A673 (cell line): ENCODE results near the gene DPYD. TPM values are rescaled to one million over a fixed set of nuclear protein-coding genes. Genes with fewer than 3 reads are reported as not detected.

Experiments
- BruUV-seq: library from RNA; stranded (reverse); fragments of 400-500 nt; replicated peaks from 2 replicates; lab custom pipeline; 2021; lab: Mats Ljungman, UMichigan
- CTCF ChIA-PET: fragments of 300-600 bp; sonication (Branson Sonifier 250); formaldehyde crosslinking; loops from one replicate; lab custom pipeline; 2022; ENCODE audit warnings: antibody characterized with exemption; lab: Charles Lee
- POLR2A ChIA-PET: fragments of 300-600 bp; sonication (Branson Sonifier 250); formaldehyde crosslinking; loops from one replicate; lab custom pipeline; 2022; ENCODE audit warnings: antibody characterized with exemption; ENCODE audit not compliant: low non-redundant PET; lab: Charles Lee
- DNase-seq: peaks from one replicate; pipeline ENCODE4 v3.0.0-alpha.2; 2015; ENCODE audit warnings: low spot score
- H3K27ac ChIP-seq: fragments of 200-600 bp; sonication (generic); 2 replicates; pipeline ENCODE4 v1.5.1; 2016; ENCODE audit warnings: mixed run types, low read depth, mild to moderate bottlenecking, mixed read lengths, antibody characterized with exemption, low read length; ENCODE audit not compliant: poor library complexity, severe bottlenecking
- H3K27me3 ChIP-seq: fragments of 200-600 bp; sonication (generic); replicated peaks from 2 replicates; pipeline ENCODE4 v1.6.1; 2017; ENCODE audit warnings: mixed run types, low read depth, mild to moderate bottlenecking, mixed read lengths, antibody characterized with exemption, low read length; ENCODE audit not compliant: insufficient read depth, poor library complexity
- H3K36me3 ChIP-seq: fragments of 200-600 bp; sonication (generic); 2 replicates; pipeline ENCODE4 v1.6.1; 2016; ENCODE audit warnings: mixed run types, mild to moderate bottlenecking, mixed read lengths, antibody characterized with exemption, low read length; ENCODE audit not compliant: insufficient read depth, poor library complexity, severe bottlenecking
- H3K4me1 ChIP-seq: fragments of 200-600 bp; sonication (generic); 2 replicates; pipeline ENCODE4 v1.6.1; 2017; ENCODE audit warnings: mixed run types, mild to moderate bottlenecking, mixed read lengths, antibody characterized with exemption, low read length; ENCODE audit not compliant: insufficient read depth, poor library complexity, severe bottlenecking
- H3K4me3 ChIP-seq: fragments of 200-600 bp; sonication (generic); 2 replicates; pipeline ENCODE4 v1.5.1; 2016; ENCODE audit warnings: low read depth, mixed run types, mild to moderate bottlenecking, mixed read lengths, low read length; ENCODE audit not compliant: poor library complexity, severe bottlenecking
- H3K9me3 ChIP-seq: fragments of 200-600 bp; sonication (generic); 2 replicates; pipeline ENCODE4 v1.6.1; 2016; ENCODE audit warnings: mixed run types, low read depth, mild to moderate bottlenecking, mixed read lengths, antibody characterized with exemption, low read length; ENCODE audit not compliant: poor library complexity, severe bottlenecking
- EZH2 ChIP-seq: fragments of 200-600 bp; sonication (generic); IDR thresholded peaks from 2 replicates; pipeline ENCODE4 v1.6.1; 2017; ENCODE audit warnings: borderline replicate concordance, low read depth, mild to moderate bottlenecking, mixed read lengths, antibody characterized with exemption, low read length; ENCODE audit not compliant: poor library complexity, severe bottlenecking
- intact Hi-C: fragments of 100-400 bp; cut with micrococcal nuclease; formaldehyde crosslinking; loops from one replicate; pipeline ENCODE4 v1.10.0; 2022; ENCODE audit not compliant: unreplicated experiment
- total RNA-seq: library from RNA; stranded (reverse); gene quantifications from 2 replicates; pipeline ENCODE4 v1.2.3, GENCODE V29; 2021
- TF ChIP-seq, protein P1 (sequence below): fragments of 300-800, 200-600 bp; sonication (generic); conservative IDR thresholded peaks from 2 replicates; pipeline ENCODE4 v1.5.1; 2017; ENCODE audit warnings: low read depth, mild to moderate bottlenecking, antibody characterized with exemption, low read length, moderate library complexity, mixed read lengths

Gene DPYD
- total RNA-seq, 1 experiment from 2014 or later: 13.4 TPM

GRCh38 chr1:97423403-97423802 is 497.4 kb downstream of the DPYD start:
- CTCF ChIA-PET: no interaction called here
- no peaks in the 10 kb centered on the region for H3K36me3 ChIP-seq
- POLR2A ChIA-PET: no interaction called here
- no peak for TF ChIP-seq EZH2
- TF ChIP-seq, protein P1, sequence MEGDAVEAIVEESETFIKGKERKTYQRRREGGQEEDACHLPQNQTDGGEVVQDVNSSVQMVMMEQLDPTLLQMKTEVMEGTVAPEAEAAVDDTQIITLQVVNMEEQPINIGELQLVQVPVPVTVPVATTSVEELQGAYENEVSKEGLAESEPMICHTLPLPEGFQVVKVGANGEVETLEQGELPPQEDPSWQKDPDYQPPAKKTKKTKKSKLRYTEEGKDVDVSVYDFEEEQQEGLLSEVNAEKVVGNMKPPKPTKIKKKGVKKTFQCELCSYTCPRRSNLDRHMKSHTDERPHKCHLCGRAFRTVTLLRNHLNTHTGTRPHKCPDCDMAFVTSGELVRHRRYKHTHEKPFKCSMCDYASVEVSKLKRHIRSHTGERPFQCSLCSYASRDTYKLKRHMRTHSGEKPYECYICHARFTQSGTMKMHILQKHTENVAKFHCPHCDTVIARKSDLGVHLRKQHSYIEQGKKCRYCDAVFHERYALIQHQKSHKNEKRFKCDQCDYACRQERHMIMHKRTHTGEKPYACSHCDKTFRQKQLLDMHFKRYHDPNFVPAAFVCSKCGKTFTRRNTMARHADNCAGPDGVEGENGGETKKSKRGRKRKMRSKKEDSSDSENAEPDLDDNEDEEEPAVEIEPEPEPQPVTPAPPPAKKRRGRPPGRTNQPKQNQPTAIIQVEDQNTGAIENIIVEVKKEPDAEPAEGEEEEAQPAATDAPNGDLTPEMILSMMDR: no peak
- no peak overlapping the region for H3K4me3 ChIP-seq
- H3K4me1 ChIP-seq: no peaks in the 10 kb centered on the region
- H3K9me3 ChIP-seq: no peaks in the 10 kb centered on the region
- BruUV-seq: no TSS peak
- no peaks in the 10 kb centered on the region for H3K27me3 ChIP-seq
- H3K27ac ChIP-seq: no peak overlapping the region
- DNase-seq: peak; percentile 21
- intact Hi-C loops: no loop called here

DNA sequence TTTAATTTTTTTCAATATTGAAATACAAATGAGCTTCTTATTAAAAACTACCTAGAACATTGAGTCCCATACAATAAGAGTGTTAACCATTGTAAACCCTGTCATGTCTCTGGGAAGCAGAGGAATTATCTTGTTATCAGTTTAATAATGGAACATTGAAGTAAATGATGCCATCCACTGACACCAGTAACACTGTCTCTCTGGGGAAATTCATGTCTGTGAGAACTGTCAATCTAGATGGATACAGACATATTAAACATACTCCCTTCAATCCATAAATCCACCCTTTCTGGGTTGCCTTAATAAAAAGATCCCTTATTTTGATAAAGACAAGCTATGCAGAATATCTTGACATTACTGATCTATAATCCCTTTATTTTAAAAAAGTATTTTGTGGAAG is 503.2 kb downstream of the DPYD start:
- H3K4me1 ChIP-seq: no peaks in the 10 kb centered on the region
- DNase-seq: no peak
- intact Hi-C loops: no loop called here
- H3K9me3 ChIP-seq: no peaks in the 10 kb centered on the region
- POLR2A ChIA-PET: no interaction called here
- no peak overlapping the region for H3K4me3 ChIP-seq
- no peaks in the 10 kb centered on the region for H3K36me3 ChIP-seq
- CTCF ChIA-PET: no interaction called here
- BruUV-seq: no TSS peak
- TF ChIP-seq, protein P1: no peak
- TF ChIP-seq EZH2: no peak
- H3K27ac ChIP-seq: no peak overlapping the region
- H3K27me3 ChIP-seq: no peaks in the 10 kb centered on the region

DNA sequence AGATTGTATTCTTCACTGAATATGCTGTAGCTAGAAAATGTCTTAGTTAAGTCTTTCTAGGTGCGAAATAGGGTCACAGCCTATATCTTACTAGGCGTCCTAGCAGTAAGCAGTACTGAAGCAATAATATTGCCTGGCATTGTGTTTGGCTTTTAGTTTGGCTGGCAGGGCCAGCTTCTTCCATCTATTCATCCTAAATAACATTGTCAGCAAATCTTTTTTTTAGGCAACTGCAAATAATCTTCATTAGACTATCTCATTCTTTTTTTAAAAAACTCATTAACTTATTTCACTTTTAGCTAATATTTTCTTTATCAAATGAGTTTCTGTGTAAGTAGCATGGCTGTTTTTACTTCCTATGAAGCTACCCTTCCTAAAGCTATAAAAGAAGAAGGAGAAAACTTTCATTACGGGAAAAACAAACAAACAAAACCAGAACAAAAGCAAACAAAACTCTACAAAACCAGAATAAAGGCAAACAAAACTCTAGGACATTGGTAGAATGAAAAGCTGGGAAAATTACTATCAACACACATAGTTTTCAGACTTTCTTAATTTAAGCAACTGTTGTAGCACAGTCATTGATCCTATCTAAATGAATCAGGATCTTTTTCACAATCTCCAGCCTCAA is 506.0 kb downstream of the DPYD start:
- ChIA-PET POLR2A (no interaction called here), CTCF (no interaction called here)
- Histone ChIP-seq H3K27ac (no peak overlapping the region), H3K9me3 (no peaks in the 10 kb centered on the region), H3K36me3 (no peaks in the 10 kb centered on the region), H3K4me1 (no peaks in the 10 kb centered on the region), H3K27me3 (no peaks in the 10 kb centered on the region), H3K4me3 (no peak overlapping the region)
- DNase-seq: no peak
- BruUV-seq: no TSS peak
- TF ChIP-seq EZH2: no peak
- TF ChIP-seq, protein P1: no peak
- intact Hi-C loops: no loop called here
